Gastrocnemius medialis (tissue), 4 donors: Measurements from ENCODE around the gene NEK6.

Experiments
- CTCF ChIP-seq, 5 experiments: fragments of 450-650 bp in 3 of 5; fragments of 200-600 bp in 2 of 5; sonication (generic) in 2 of 5; IDR thresholded peaks in 4 of 5; conservative IDR thresholded peaks in 1 of 5; 1 replicate in 4 of 5; 2 replicates in 1 of 5; pipeline ENCODE4 v1.5.1; 2016 to 2019; ENCODE audit warnings: antibody characterized with exemption in 5 of 5, mild to moderate bottlenecking in 3 of 5, moderate library complexity in 3 of 5
- POLR2A ChIP-seq, 2 donors: fragments of 450-650 bp; IDR thresholded peaks; one replicate each; pipeline ENCODE4 v1.6.1; 2017; ENCODE audit warnings: antibody characterized with exemption in 2 of 2, mild to moderate bottlenecking in 2 of 2, moderate library complexity in 2 of 2

- TF ChIP-seq CTCF (IDR thresholded peaks at IDR 0.05 in 4 of 5, conservative IDR thresholded peaks at IDR 0.05 in 1 of 5) (no peak), POLR2A (IDR thresholded peaks at IDR 0.05) (no peak)
These were observed 73.8 kb downstream of the NEK6 start for GRCh38 chr9:124331580-124331979.
